ENCODE data around the gene YWHAG. TPM values are rescaled to one million over a fixed set of nuclear protein-coding genes. Genes with fewer than 3 reads are reported as not detected.

The YWHAG gene
- total RNA-seq, 3 donors from 2014 or later, result 74.3 to 114 (median 102) TPM

Other genes starting within 250 kb of the YWHAG start
- 1 to 10 TPM in 1 of 3 donors, under 1 TPM in 2; 0.43 to 3.2 (median 0.67) TPM for gene SRRM3, start 157.1 kb downstream of the YWHAG start, total RNA-seq
- gene HSPB1, start 56.3 kb downstream of the YWHAG start, total RNA-seq, result 100 to 1,000 TPM; 207 to 840 (median 310) TPM
- gene SSC4D, start 50.7 kb upstream of the YWHAG start, total RNA-seq, result under 1 TPM in 2 of 3 donors, not detected in 1; 0.32 to 0.72 TPM
- gene ZP3, start 66.0 kb upstream of the YWHAG start, total RNA-seq, result 10 to 100 TPM in 2 of 3 donors, 1 to 10 TPM in 1; 4.4 to 16.1 (median 10.8) TPM
- gene DTX2, start 102.7 kb upstream of the YWHAG start, total RNA-seq, result 10 to 100 TPM; 52.3 to 91.6 (median 83.7) TPM
- gene UPK3B, start 151.6 kb upstream of the YWHAG start, total RNA-seq, result 1 to 10 TPM; 2.2 to 4.3 (median 3.6) TPM
- under 1 TPM in 2 of 3 donors, not detected in 1; 0.20 to 0.51 TPM for gene SPDYE16, start 184.3 kb upstream of the YWHAG start, total RNA-seq